Ishikawa (cell line): ENCODE measurements around the gene VWA7.

Experiments
- EP300 ChIP-seq: IDR thresholded peaks from 2 replicates; pipeline ENCODE4 v1.6.1; 2012; ENCODE audit warnings: borderline replicate concordance
- FOXM1 ChIP-seq: IDR thresholded peaks from 2 replicates; pipeline ENCODE4 v1.6.1; 2012; ENCODE audit warnings: low read depth, borderline replicate concordance
- MAX ChIP-seq: IDR thresholded peaks from 2 replicates; pipeline ENCODE4 v1.6.1; 2012
- RAD21 ChIP-seq: IDR thresholded peaks from 2 replicates; pipeline ENCODE4 v1.6.1; 2012; ENCODE audit warnings: low read depth
- TAF1 ChIP-seq: IDR thresholded peaks from 2 replicates; pipeline ENCODE4 v1.6.1; 2012; ENCODE audit warnings: low read depth, mild to moderate bottlenecking
- TCF12 ChIP-seq: IDR thresholded peaks from 2 replicates; pipeline ENCODE4 v1.6.1; 2012; ENCODE audit warnings: low read depth
- TEAD4 ChIP-seq: IDR thresholded peaks from 2 replicates; pipeline ENCODE4 v1.6.1; 2012
- USF1 ChIP-seq: IDR thresholded peaks from 2 replicates; pipeline ENCODE4 v1.6.1; 2012
- YY1 ChIP-seq: IDR thresholded peaks from 2 replicates; pipeline ENCODE4 v1.6.1; 2012; ENCODE audit warnings: low read depth
- ZBTB7A ChIP-seq: IDR thresholded peaks from 2 replicates; pipeline ENCODE4 v1.6.1; 2012; ENCODE audit warnings: low read depth
- TF ChIP-seq, protein P1 (sequence below): IDR thresholded peaks from 2 replicates; pipeline ENCODE4 v1.6.1; 2012; ENCODE audit warnings: low read depth, mild to moderate bottlenecking

- TF ChIP-seq RAD21 (no peak), FOXM1 (no peak), EP300 (no peak), TAF1 (no peak), TCF12 (no peak), USF1 (no peak), MAX (no peak), TEAD4 (no peak), YY1 (no peak), ZBTB7A (no peak)
- TF ChIP-seq, protein P1, sequence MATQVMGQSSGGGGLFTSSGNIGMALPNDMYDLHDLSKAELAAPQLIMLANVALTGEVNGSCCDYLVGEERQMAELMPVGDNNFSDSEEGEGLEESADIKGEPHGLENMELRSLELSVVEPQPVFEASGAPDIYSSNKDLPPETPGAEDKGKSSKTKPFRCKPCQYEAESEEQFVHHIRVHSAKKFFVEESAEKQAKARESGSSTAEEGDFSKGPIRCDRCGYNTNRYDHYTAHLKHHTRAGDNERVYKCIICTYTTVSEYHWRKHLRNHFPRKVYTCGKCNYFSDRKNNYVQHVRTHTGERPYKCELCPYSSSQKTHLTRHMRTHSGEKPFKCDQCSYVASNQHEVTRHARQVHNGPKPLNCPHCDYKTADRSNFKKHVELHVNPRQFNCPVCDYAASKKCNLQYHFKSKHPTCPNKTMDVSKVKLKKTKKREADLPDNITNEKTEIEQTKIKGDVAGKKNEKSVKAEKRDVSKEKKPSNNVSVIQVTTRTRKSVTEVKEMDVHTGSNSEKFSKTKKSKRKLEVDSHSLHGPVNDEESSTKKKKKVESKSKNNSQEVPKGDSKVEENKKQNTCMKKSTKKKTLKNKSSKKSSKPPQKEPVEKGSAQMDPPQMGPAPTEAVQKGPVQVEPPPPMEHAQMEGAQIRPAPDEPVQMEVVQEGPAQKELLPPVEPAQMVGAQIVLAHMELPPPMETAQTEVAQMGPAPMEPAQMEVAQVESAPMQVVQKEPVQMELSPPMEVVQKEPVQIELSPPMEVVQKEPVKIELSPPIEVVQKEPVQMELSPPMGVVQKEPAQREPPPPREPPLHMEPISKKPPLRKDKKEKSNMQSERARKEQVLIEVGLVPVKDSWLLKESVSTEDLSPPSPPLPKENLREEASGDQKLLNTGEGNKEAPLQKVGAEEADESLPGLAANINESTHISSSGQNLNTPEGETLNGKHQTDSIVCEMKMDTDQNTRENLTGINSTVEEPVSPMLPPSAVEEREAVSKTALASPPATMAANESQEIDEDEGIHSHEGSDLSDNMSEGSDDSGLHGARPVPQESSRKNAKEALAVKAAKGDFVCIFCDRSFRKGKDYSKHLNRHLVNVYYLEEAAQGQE, result no peak
Observed at GRCh38 chr6:31725502-31726350, 51.4 kb downstream of the VWA7 start.
